Measurements from ENCODE around the gene UGT1A10. TPM values are rescaled to one million over a fixed set of nuclear protein-coding genes. Genes with fewer than 3 reads are reported as not detected.

The UGT1A10 gene
- total and polyA plus RNA-seq, 2 of the 13 experiments (the other 11 are each of a cell fraction or from before 2014, with no cell fraction given), result not detected

DNA sequence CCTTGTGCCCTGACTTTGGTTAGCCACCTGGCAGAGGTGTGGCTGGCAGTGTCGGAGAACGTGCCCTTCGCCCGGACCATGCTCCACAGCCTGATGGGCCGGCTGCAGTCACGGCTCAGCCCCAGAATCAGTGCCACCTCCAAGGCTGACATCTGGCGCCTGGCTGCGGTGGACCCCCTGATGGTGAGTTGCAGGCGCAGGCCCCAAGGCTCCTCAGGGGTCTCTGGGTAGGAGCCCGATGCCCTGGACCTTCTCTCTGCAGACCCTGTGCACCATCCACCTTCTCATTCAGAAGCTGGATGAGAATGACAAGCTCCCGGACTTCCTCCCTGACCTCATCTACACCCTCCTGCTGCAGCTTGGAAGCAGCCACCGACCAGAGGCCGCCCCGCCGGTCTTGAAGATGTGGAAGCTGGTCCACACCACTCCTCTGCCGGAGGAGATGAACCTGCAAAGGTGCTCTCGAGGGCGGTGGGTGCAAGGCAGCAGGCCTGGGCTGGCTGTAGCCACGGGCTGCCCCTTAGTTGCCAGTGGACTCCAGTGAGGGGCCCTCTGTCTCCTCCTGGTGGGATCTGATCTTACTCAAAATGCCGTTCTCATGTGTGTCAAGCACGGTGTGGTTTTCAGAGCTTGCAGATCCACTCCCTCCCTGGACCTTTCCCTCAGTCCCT is 186.0 kb downstream of the UGT1A10 start:
- WGBS (ENCODE audit: low lambda C conversion rate), result 74% methylated on average over 13 of the region's 21 CpGs
- ChIA-PET POLR2A (no interaction called here), CTCF (ENCODE audit: low intra/inter-chr PET ratio, low total read pairs) (no interaction called here)
- TF ChIP-seq, protein P1, sequence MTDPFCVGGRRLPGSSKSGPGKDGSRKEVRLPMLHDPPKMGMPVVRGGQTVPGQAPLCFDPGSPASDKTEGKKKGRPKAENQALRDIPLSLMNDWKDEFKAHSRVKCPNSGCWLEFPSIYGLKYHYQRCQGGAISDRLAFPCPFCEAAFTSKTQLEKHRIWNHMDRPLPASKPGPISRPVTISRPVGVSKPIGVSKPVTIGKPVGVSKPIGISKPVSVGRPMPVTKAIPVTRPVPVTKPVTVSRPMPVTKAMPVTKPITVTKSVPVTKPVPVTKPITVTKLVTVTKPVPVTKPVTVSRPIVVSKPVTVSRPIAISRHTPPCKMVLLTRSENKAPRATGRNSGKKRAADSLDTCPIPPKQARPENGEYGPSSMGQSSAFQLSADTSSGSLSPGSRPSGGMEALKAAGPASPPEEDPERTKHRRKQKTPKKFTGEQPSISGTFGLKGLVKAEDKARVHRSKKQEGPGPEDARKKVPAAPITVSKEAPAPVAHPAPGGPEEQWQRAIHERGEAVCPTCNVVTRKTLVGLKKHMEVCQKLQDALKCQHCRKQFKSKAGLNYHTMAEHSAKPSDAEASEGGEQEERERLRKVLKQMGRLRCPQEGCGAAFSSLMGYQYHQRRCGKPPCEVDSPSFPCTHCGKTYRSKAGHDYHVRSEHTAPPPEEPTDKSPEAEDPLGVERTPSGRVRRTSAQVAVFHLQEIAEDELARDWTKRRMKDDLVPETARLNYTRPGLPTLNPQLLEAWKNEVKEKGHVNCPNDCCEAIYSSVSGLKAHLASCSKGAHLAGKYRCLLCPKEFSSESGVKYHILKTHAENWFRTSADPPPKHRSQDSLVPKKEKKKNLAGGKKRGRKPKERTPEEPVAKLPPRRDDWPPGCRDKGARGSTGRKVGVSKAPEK (CRISPR knock-in tag; IDR thresholded peaks at IDR 0.05; ENCODE audit: borderline replicate concordance), result no peak
- no peak for TF ChIP-seq ONECUT2 (CRISPR knock-in tag; IDR thresholded peaks at IDR 0.05)
- TF ChIP-seq, protein P2, sequence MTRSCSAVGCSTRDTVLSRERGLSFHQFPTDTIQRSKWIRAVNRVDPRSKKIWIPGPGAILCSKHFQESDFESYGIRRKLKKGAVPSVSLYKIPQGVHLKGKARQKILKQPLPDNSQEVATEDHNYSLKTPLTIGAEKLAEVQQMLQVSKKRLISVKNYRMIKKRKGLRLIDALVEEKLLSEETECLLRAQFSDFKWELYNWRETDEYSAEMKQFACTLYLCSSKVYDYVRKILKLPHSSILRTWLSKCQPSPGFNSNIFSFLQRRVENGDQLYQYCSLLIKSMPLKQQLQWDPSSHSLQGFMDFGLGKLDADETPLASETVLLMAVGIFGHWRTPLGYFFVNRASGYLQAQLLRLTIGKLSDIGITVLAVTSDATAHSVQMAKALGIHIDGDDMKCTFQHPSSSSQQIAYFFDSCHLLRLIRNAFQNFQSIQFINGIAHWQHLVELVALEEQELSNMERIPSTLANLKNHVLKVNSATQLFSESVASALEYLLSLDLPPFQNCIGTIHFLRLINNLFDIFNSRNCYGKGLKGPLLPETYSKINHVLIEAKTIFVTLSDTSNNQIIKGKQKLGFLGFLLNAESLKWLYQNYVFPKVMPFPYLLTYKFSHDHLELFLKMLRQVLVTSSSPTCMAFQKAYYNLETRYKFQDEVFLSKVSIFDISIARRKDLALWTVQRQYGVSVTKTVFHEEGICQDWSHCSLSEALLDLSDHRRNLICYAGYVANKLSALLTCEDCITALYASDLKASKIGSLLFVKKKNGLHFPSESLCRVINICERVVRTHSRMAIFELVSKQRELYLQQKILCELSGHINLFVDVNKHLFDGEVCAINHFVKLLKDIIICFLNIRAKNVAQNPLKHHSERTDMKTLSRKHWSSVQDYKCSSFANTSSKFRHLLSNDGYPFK (CRISPR knock-in tag; IDR thresholded peaks at IDR 0.05; ENCODE audit: borderline replicate concordance), result no peak
- TF ChIP-seq GABPA (IDR thresholded peaks at IDR 0.05; ENCODE audit: low read depth, low read length), result no peak
- TF ChIP-seq GABPA (CRISPR knock-in tag; IDR thresholded peaks at IDR 0.05; ENCODE audit: low read depth), result no peak
- TF ChIP-seq ZNF446 (CRISPR knock-in tag; IDR thresholded peaks at IDR 0.05), result no peak
- no peak for TF ChIP-seq SIN3A (IDR thresholded peaks at IDR 0.05; ENCODE audit: borderline replicate concordance, low read depth, low read length)
- TF ChIP-seq, protein P3, sequence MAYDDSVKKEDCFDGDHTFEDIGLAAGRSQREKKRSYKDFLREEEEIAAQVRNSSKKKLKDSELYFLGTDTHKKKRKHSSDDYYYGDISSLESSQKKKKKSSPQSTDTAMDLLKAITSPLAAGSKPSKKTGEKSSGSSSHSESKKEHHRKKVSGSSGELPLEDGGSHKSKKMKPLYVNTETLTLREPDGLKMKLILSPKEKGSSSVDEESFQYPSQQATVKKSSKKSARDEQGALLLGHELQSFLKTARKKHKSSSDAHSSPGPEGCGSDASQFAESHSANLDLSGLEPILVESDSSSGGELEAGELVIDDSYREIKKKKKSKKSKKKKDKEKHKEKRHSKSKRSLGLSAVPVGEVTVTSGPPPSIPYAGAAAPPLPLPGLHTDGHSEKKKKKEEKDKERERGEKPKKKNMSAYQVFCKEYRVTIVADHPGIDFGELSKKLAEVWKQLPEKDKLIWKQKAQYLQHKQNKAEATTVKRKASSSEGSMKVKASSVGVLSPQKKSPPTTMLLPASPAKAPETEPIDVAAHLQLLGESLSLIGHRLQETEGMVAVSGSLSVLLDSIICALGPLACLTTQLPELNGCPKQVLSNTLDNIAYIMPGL (CRISPR knock-in tag; IDR thresholded peaks at IDR 0.05; ENCODE audit: borderline replicate concordance in 1 of 2, low read depth in 1 of 2), result no peak
- TF ChIP-seq GTF3A (CRISPR knock-in tag; conservative IDR thresholded peaks at IDR 0.05), result no peak
- no peak for TF ChIP-seq KDM5A (IDR thresholded peaks at IDR 0.05; ENCODE audit: borderline replicate concordance, low read length)
- TF ChIP-seq ZNF660 (CRISPR knock-in tag; IDR thresholded peaks at IDR 0.05; ENCODE audit: borderline replicate concordance, low read depth), result no peak
- TF ChIP-seq MIER3 (CRISPR knock-in tag; IDR thresholded peaks at IDR 0.05; ENCODE audit: borderline replicate concordance), result no peak
- no peak for TF ChIP-seq TAF15 (IDR thresholded peaks at IDR 0.05; ENCODE audit: low read depth, low read length, poor library complexity, severe bottlenecking)
- no peak for TF ChIP-seq ZNF138 (CRISPR knock-in tag; IDR thresholded peaks at IDR 0.05; ENCODE audit: low read depth)
- TF ChIP-seq HNF4A (CRISPR knock-in tag; IDR thresholded peaks at IDR 0.05), result no peak

More for the DNA sequence above, 186.0 kb downstream of the UGT1A10 start:
- Histone ChIP-seq H3K4me2 (ENCODE audit: low read depth, low read length) (no peak overlapping the region), H4K20me1 (ENCODE audit: insufficient read depth, low read length) (no peaks in the 10 kb centered on the region), H3K36me3 (replicated peaks in 1 of 2; ENCODE audit: control insufficient read depth in 1 of 2, insufficient read depth in 2 of 2, low read length in 2 of 2) (no peaks in the 10 kb centered on the region), H3K9me3 (ENCODE audit: low read length) (no peaks in the 10 kb centered on the region), H3K4me3 (replicated peaks in 1 of 3; ENCODE audit: insufficient read depth in 1 of 3, low read depth in 2 of 3, low read length in 3 of 3) (no peak overlapping the region), H3K4me1 (ENCODE audit: insufficient read depth, low read length) (peaks cover 16% of the 10 kb centered on the region), H3K27me3 (ENCODE audit: control insufficient read depth in 1 of 2, insufficient read depth in 2 of 2, low read length in 2 of 2) (peaks cover 8 to 27% of the 10 kb centered on the region in 2 experiments), H2AFZ (ENCODE audit: low read length) (no peak overlapping the region), H3K27ac (ENCODE audit: extremely low read length, insufficient read depth, low read length) (no peak overlapping the region), H3K9ac (ENCODE audit: insufficient read depth, low read depth, low read length) (no peak overlapping the region), H3K79me2 (ENCODE audit: insufficient read depth, low read length) (no peaks in the 10 kb centered on the region)
- in situ Hi-C loops (cut with HindIII; ENCODE audit: extremely low pct_ligation_motif_present, low pct_unique_long_range_greater_than_20kb) (no loop called here), intact Hi-C loops (cut with micrococcal nuclease; ENCODE audit: unreplicated experiment) (no loop called here)
- DNase-seq (ENCODE audit: low spot score) (no peak), FAIRE-seq (no peak), ATAC-seq (peak; percentile 4; the same call in 1 of the 3 replicates)
- BruUV-seq (replicated peaks), result no TSS peak
